ENCODE results near the gene DDX24.
"Not testable (repeated sequence)": the region's sequence is repeated elsewhere in the genome, so short reads cannot be mapped to it uniquely, and the experiment has no call there.

Gene DDX24

GRCh38 chr14:94079891-94080620 is 946 bp downstream of the DDX24 start:
- peak; percentile 16 for DNase-seq (ENCODE audit: low spot score)

GRCh38 chr14:94077823-94078222 is 3.2 kb downstream of the DDX24 start:
- DNase-seq (ENCODE audit: low spot score): no peak

GRCh38 chr14:94077111-94077821 is 3.7 kb downstream of the DDX24 start:
- no peak for DNase-seq (ENCODE audit: low spot score)

- DNase-seq (ENCODE audit: low spot score): no peak
These were observed 6.0 kb downstream of the DDX24 start for GRCh38 chr14:94075008-94075407.

GRCh38 chr14:94074534-94074933 is 6.5 kb downstream of the DDX24 start:
- no peak for DNase-seq (ENCODE audit: low spot score)

- DNase-seq (ENCODE audit: low spot score): not testable (repeated sequence)
These were observed 8.9 kb downstream of the DDX24 start for GRCh38 chr14:94072076-94072475.

GRCh38 chr14:94066089-94066676 is 14.8 kb downstream of the DDX24 start:
- no peak for DNase-seq (ENCODE audit: low spot score)

- no peak for DNase-seq (ENCODE audit: low spot score)
These were observed 18.6 kb downstream of the DDX24 start for GRCh38 chr14:94062344-94062940.

- no peak for DNase-seq (ENCODE audit: low spot score)
These were observed 21.0 kb downstream of the DDX24 start for GRCh38 chr14:94059998-94060397.

- no peak for DNase-seq (ENCODE audit: low spot score)
These were observed 22.3 kb downstream of the DDX24 start for GRCh38 chr14:94058674-94059138.

- no peak for DNase-seq (ENCODE audit: low spot score)
These were observed 22.8 kb downstream of the DDX24 start for GRCh38 chr14:94058128-94058673.

- DNase-seq (ENCODE audit: low spot score): no peak
These were observed 24.3 kb downstream of the DDX24 start for GRCh38 chr14:94056579-94057308.

GRCh38 chr14:94054936-94055335 is 26.1 kb downstream of the DDX24 start:
- no peak for DNase-seq (ENCODE audit: low spot score)

- no peak for DNase-seq (ENCODE audit: low spot score)
These were observed 26.6 kb downstream of the DDX24 start for GRCh38 chr14:94054401-94054800.

GRCh38 chr14:94052662-94053061 is 28.3 kb downstream of the DDX24 start:
- no peak for DNase-seq (ENCODE audit: low spot score)

GRCh38 chr14:94052199-94052598 is 28.8 kb downstream of the DDX24 start:
- no peak for DNase-seq (ENCODE audit: low spot score)

GRCh38 chr14:94051779-94052178 is 29.2 kb downstream of the DDX24 start:
- DNase-seq (ENCODE audit: low spot score): no peak

GRCh38 chr14:94051115-94051514 is 29.9 kb downstream of the DDX24 start:
- peak; percentile 74 for DNase-seq (ENCODE audit: low spot score)

GRCh38 chr14:94050231-94050880 is 30.6 kb downstream of the DDX24 start:
- DNase-seq (ENCODE audit: low spot score): no peak

GRCh38 chr14:94049625-94050023 is 31.4 kb downstream of the DDX24 start:
- DNase-seq (ENCODE audit: low spot score): no peak

Data from globus pallidus (tissue), 1 donor.